Bronchial epithelial cell (primary cell): ENCODE results near the gene SEC14L3. TPM values are rescaled to one million over a fixed set of nuclear protein-coding genes. Genes with fewer than 3 reads are reported as not detected.

Experiments
- DNase-seq: peaks from one replicate; pipeline ENCODE4 v3.0.0-alpha.2; 2010; ENCODE audit warnings: low read depth
- FAIRE-seq: peaks from 2 replicates; lab custom pipeline; 2011; peaks lifted over from hg19 to GRCh38; lab: Jason Lieb, UNC
- H3K27me3 ChIP-seq: 2 replicates; pipeline ENCODE4 v1.5.1; 2011; ENCODE audit warnings: low read length; ENCODE audit not compliant: control insufficient read depth, insufficient read depth
- H3K36me3 ChIP-seq: 2 replicates; pipeline ENCODE4 v1.5.1; 2011; ENCODE audit warnings: low read length; ENCODE audit not compliant: control insufficient read depth, insufficient read depth
- H3K4me3 ChIP-seq: 2 replicates; pipeline ENCODE4 v1.5.1; 2011; ENCODE audit warnings: mild to moderate bottlenecking, low read depth, low read length, control low read depth
- total RNA-seq: library from RNA; depleted of rRNA; stranded (reverse); fragments of >200 nt; gene quantifications from 2 replicates; pipeline ENCODE4 v1.2.1, GENCODE V29; 2014
- TF ChIP-seq, protein P1 (sequence below): IDR thresholded peaks from 2 replicates; pipeline ENCODE4 v1.5.1; 2011; ENCODE audit warnings: mild to moderate bottlenecking, moderate library complexity, low read length, control low read depth, inconsistent platforms; ENCODE audit not compliant: insufficient read depth, severe bottlenecking

SEC14L3 gene
- total RNA-seq, 1 donor from 2014 or later = not detected

DNA sequence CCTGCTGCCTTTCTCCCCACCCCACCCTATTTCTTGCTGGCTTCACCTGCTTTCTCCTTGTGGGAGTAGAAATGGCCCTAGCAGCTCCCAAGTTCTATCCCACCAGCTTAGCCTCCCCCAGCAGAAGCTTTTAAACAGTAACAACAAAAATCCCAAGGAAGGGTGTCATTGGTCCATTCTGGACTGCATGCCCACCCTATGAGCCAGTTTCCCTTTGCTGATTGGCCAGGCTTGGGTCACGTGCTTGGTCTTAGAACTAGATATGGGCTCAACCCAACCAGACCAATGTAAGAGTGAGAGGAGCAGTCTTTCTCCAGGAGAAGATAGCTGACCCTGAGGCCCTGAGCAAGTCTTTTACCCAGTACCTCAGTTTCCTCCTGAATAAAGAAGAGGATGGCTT is 43.9 kb downstream of the SEC14L3 start:
- no peak overlapping the region for H3K4me3 ChIP-seq
- peaks cover 3% of the 10 kb centered on the region for H3K36me3 ChIP-seq
- no peak for FAIRE-seq
- H3K27me3 ChIP-seq = no peaks in the 10 kb centered on the region
- DNase-seq = no peak
- TF ChIP-seq, protein P1, sequence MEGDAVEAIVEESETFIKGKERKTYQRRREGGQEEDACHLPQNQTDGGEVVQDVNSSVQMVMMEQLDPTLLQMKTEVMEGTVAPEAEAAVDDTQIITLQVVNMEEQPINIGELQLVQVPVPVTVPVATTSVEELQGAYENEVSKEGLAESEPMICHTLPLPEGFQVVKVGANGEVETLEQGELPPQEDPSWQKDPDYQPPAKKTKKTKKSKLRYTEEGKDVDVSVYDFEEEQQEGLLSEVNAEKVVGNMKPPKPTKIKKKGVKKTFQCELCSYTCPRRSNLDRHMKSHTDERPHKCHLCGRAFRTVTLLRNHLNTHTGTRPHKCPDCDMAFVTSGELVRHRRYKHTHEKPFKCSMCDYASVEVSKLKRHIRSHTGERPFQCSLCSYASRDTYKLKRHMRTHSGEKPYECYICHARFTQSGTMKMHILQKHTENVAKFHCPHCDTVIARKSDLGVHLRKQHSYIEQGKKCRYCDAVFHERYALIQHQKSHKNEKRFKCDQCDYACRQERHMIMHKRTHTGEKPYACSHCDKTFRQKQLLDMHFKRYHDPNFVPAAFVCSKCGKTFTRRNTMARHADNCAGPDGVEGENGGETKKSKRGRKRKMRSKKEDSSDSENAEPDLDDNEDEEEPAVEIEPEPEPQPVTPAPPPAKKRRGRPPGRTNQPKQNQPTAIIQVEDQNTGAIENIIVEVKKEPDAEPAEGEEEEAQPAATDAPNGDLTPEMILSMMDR = no peak

DNA sequence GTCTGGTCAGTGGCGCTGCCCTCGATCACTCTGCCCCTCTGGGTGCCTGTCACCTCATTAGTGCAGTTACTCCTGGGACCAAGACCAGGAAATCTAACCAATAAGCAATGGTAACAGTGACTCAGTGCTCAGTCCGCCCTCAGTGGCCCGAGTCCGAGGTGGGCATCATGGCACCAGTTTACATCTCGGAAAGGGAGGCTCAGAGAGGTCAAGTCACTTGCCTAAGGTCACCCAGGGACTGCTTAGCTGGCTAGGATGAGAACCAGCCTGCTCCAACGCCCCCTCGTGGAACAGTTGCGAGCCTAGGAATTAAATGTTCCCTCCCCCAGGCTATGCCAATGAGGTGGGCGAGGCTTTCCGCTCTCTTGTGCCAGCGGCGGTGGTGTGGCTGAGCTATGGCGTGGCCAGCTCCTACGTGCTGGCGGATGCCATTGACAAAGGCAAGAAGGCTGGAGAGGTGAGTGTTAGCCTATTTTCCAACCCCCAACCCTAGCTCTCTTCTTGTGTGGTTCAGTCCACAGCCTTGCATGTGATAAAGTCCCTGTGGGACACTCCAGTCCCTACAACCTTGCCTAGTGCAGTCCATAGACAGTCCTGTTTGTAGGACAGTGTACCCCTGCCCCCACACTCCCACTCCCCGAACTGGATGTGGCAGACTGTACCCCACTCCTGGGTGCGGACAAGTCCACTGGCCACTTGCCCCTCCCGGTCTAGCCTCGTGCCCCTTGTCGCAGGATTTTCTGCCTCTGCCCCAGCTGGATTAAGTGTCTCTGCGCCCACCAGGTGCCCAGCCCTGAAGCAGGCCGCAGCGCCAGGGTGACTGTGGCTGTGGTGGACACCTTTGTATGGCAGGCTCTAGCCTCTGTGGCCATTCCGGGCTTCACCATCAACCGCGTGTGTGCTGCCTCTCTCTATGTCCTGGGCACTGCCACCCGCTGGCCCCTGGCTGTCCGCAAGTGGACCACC is 45.1 kb downstream of the SEC14L3 start:
- TF ChIP-seq, protein P1 = peak; percentile 88
- peak overlapping the region; percentile 49 for H3K4me3 ChIP-seq
- H3K36me3 ChIP-seq = peaks cover 3% of the 10 kb centered on the region
- H3K27me3 ChIP-seq = no peaks in the 10 kb centered on the region
- DNase-seq (peak; percentile 85), FAIRE-seq (peak; percentile 60)

DNA sequence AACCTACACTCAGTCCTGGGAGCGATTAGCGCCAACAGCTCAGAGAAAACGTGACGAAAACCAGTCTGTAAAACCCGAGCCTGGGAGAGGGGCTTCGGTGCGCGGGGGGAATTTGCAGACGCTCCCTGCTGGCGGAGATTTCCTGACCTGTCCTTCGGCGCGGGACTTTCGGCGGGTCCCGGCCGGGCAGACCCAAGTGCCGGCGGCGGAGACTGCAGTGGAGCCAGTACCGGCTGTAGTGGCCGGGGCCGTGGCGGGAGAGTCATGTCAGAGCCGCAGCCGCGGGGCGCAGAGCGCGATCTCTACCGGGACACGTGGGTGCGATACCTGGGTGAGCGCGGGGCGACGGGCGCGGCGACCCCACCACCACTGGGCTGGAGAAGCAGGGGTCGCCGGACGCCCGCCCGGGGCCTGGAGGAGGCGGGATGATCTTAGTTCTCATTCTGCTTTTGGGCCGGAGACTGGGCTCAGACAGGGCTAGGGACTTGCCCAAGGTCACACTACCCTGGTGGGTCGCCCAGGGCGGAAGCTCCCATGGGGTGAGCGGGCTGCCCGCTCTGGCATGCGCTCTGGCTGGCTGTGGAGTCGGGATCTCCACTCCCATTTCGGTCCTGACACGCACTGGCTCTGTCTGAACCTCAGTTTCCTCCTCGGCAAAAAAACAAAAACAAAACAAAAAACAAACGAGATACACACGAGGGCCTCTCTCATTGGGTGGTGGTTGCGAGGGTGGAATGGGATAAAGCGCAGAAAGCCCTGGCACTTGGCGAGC is 46.0 kb downstream of the SEC14L3 start, which contains the start of gene MTFP1:
TSS of gene MTFP1 (plus strand) at position 153 of the 772 bp plus-strand sequence. CDS start at position 265, 112 bp downstream.
- Histone ChIP-seq H3K27me3 (no peaks in the 10 kb centered on the region), H3K36me3 (peaks cover 5% of the 10 kb centered on the region), H3K4me3 (peak within 1 kb of the TSS; percentile 49)
- FAIRE-seq = no peak
- peak; percentile 53 for DNase-seq
- TF ChIP-seq, protein P1 = no peak

DNA sequence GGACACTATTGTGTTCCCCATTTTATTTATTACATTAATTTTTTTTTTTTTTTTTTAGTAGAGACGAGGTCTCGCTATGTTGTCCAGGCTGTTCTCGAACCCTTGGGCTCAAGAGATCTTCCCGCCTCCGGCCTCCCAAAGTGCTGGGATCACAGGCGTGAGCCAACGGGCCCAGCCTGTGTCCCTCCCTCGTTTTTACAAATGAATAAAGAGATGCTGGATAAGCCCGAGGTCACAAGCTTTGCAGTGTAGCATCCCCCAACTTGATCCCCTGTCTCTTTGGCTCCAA is 46.5 kb downstream of the SEC14L3 start:
- peaks cover 5% of the 10 kb centered on the region for H3K36me3 ChIP-seq
- H3K4me3 ChIP-seq = peak overlapping the region; percentile 49
- no peaks in the 10 kb centered on the region for H3K27me3 ChIP-seq
- TF ChIP-seq, protein P1 = no peak
- FAIRE-seq = no peak
- DNase-seq = peak; percentile 15

DNA sequence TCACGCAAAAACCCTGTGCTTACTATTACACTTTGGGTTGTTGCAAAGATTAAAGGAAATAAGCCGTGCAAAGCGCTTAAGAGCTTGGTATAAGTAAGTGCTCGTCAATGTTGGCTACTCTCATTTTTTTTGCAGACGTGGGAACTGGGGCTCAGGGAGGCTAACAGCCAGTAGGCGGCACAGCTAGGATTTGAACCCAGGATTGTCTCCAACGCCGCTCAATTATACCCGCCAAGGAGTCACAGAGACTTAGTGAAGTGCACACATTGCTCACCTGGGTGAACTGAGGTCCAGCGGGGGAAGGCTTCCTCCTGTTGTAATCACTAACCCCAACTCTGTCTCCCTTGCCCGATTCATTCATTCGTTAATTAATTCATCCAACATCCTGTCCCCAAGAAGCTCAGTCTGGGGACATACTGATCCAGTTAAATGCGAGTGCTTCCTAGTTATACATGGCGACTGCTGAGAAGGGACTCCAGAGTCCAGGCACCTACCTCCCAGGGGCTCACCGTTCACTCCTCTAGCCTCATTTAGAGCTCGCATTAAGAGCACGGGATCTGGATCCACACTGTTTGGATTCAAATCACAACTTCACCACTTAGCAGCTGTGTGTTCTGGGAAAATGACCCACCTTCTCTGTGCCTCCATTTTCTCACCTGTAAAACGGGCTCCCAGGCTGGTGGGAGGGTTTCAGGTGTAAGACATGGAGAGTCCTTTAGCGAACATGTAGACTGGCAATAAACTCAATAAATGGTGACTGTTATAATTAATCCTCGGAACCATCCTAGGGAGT is 47.1 kb downstream of the SEC14L3 start:
- TF ChIP-seq, protein P1 = peak; percentile 29
- Histone ChIP-seq H3K36me3 (peaks cover 5% of the 10 kb centered on the region), H3K4me3 (peak overlapping the region; percentile 49), H3K27me3 (no peaks in the 10 kb centered on the region)
- DNase-seq (peak; percentile 50), FAIRE-seq (no peak)
